ENCODE measurements around the gene SV2C. TPM values are rescaled to one million over a fixed set of nuclear protein-coding genes. Genes with fewer than 3 reads are reported as not detected.
A peak's percentile ranks its signal among the peaks of the same experiment; 100 is the strongest.

Gene SV2C
- total and polyA plus RNA-seq, 11 donors, result 0.12 to 0.29 (median 0.20) TPM; not detected in 5

DNA sequence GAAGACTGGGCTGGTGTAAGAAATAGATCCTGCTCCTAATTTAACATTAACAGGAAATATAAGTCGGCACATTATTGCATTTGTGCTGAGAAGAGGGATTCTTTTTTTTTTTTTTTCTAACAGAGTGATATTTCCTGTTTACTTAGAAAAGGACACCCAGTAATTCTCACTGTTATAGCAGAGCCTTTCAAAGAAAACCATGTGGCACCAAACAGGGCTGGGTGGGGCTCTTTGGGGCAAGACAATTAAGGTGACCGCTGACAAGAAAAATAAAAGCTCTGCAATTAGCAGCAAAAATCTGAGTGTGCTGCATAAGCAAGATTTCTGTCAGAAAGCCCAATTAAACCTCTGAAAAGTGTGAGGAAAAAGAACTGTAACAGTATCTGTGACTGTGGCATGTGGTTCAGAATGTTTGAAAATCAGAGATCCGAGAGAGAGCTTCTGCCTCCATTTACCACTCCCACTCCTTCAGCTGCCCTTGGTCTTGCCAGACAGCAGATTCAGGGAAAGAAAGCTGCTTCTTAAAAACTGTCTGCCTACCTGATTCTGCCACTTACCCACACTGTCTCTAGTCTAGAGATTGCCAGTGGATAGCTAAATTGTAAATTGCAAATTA lies 242.8 kb downstream of the SV2C start:
- ATAC-seq, result peak in 2 of 4 donors; percentile 51 to 64
- peaks cover 0 to 28% (median 8%) of the 10 kb centered on the region in 12 donors for H3K4me1 ChIP-seq

DNA sequence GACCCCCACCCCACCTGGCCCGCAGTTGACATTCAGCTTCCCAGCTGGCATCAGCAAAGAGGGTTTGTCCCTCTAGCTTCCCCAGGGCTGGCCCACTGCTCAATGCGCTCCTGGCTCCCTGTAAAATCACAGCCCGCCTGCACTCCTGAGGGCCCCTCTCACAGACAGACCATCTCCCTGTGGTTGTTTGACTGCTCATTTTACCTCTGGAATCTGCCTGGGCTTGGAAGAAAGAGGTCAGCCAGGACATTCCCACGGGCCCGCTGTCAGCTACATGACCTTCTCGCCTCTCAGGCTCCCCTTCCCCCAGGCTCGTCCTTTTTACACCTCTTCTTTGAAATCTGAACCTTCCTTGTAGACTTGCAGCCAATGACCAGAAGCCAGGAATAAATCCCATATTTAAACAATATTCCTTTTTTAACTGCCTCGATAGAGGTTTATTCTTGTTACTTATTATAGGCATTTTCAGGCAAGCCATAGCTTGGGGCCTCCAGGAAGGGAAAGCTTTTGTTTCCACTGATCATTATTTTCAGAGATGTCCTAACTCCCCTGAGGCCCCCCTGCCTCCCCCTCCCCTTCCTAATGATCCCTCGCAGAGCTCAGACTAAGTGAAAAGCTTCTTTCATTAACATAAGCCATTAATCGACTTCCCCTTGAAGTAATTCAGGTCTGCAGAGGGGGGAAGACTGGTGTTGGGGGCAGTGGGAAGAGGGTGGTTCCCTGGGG lies 243.6 kb downstream of the SV2C start:
- no peaks in the 10 kb centered on the region for H3K36me3 ChIP-seq
- H3K27me3 ChIP-seq, result peaks cover 0 to 8% (median 0%) of the 10 kb centered on the region in 9 donors
- peaks cover 0 to 14% (median 0%) of the 10 kb centered on the region in 12 donors for H3K9me3 ChIP-seq
- H3K4me1 ChIP-seq, result peaks cover 0 to 36% (median 8%) of the 10 kb centered on the region in 12 donors
- TF ChIP-seq, protein P1, sequence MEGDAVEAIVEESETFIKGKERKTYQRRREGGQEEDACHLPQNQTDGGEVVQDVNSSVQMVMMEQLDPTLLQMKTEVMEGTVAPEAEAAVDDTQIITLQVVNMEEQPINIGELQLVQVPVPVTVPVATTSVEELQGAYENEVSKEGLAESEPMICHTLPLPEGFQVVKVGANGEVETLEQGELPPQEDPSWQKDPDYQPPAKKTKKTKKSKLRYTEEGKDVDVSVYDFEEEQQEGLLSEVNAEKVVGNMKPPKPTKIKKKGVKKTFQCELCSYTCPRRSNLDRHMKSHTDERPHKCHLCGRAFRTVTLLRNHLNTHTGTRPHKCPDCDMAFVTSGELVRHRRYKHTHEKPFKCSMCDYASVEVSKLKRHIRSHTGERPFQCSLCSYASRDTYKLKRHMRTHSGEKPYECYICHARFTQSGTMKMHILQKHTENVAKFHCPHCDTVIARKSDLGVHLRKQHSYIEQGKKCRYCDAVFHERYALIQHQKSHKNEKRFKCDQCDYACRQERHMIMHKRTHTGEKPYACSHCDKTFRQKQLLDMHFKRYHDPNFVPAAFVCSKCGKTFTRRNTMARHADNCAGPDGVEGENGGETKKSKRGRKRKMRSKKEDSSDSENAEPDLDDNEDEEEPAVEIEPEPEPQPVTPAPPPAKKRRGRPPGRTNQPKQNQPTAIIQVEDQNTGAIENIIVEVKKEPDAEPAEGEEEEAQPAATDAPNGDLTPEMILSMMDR (IDR thresholded peaks at IDR 0.05), result no peak
- no peak for TF ChIP-seq POLR2A (IDR thresholded peaks at IDR 0.05)
- DNase-seq, result no peak
- no peak overlapping the region for H3K4me3 ChIP-seq
- 33 to 41% (median 36%) methylated on average over 10 of the region's 10 CpGs for WGBS, 4 donors
- intact Hi-C loops (cut with DNase I), result no loop called here
- peak in 2 of 4 donors; percentile 39 to 47 for ATAC-seq
- H3K27ac ChIP-seq, result peak overlapping the region in 1 of 12 donors; percentile 76

More for the DNA sequence above, 242.8 kb downstream of the SV2C start:
- peak overlapping the region in 2 of 12 donors; percentile 11 to 76 for H3K27ac ChIP-seq
- no peak overlapping the region for H3K4me3 ChIP-seq
- H3K9me3 ChIP-seq, result peaks cover 0 to 15% (median 0%) of the 10 kb centered on the region in 12 donors
- 40 to 56% (median 50%) methylated on average over 3 of the region's 3 CpGs for WGBS, 4 donors
- peaks cover 0 to 8% (median 0%) of the 10 kb centered on the region in 9 donors for H3K27me3 ChIP-seq
- TF ChIP-seq POLR2A (IDR thresholded peaks at IDR 0.05), result no peak
- TF ChIP-seq, protein P1 (IDR thresholded peaks at IDR 0.05), result no peak
- H3K36me3 ChIP-seq, result no peaks in the 10 kb centered on the region
- DNase-seq, result peak in 1 of 5 donors; percentile 31
- intact Hi-C loops (cut with DNase I), result no loop called here

DNA sequence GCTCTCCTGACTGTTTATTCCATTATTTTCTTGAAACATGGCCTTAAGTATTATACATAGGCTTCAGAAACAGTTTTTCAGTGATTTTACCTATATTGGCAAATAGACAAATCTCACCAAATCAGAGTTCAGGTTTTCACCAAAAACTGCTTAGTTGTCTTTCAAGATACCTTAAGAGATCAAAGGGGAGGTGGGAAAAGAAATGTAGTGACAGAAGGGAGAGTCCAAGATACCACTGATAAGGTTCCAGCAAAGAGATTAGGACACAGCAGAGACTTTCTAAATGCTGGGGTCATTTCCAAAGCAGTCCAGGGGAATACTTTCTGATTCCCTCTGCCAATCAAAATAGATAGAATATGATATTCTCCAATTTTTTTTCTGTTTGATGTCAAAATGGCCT lies 246.2 kb downstream of the SV2C start:
- H3K9me3 ChIP-seq, result no peaks in the 10 kb centered on the region
- TF ChIP-seq POLR2A (IDR thresholded peaks at IDR 0.05), result no peak
- TF ChIP-seq, protein P1 (IDR thresholded peaks at IDR 0.05), result no peak

DNA sequence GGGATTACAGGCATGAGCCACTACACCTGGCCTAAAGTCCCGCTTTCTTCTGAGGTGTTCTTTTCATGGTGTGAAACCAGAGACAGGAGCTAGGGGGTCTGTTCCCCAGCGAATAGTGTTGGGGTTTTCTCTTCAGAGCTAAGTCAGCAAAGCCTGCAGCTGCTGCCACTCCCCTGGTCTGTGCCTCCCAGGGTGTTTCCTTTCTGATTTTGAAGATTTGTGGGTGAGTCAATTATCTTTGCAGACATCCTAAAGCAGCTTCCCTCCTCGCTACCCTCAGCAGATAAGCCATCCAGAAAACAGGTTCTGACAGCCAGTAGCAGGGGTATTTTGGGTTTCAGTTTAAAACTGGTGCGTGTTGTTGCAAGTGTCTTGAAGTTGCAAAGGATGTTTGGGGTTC lies 247.9 kb downstream of the SV2C start:
- TF ChIP-seq POLR2A (IDR thresholded peaks at IDR 0.05), result no peak
- TF ChIP-seq, protein P1 (IDR thresholded peaks at IDR 0.05), result no peak
- H3K27me3 ChIP-seq, result peaks cover 0 to 5% (median 0%) of the 10 kb centered on the region in 9 donors
- peaks cover 0 to 30% (median 6%) of the 10 kb centered on the region in 12 donors for H3K4me1 ChIP-seq
- WGBS, 4 donors, result 61 to 85% (median 74%) methylated on average over 4 of the region's 4 CpGs
- H3K36me3 ChIP-seq, result no peaks in the 10 kb centered on the region
- H3K9me3 ChIP-seq, result no peaks in the 10 kb centered on the region
- peak overlapping the region in 1 of 12 donors; percentile 27 for H3K27ac ChIP-seq
- DNase-seq, result no peak
- no peak overlapping the region for H3K4me3 ChIP-seq
- no peak for ATAC-seq
- intact Hi-C loops (cut with DNase I), result no loop called here

More for the DNA sequence above, 246.2 kb downstream of the SV2C start:
- H3K27me3 ChIP-seq, result peaks cover 0 to 8% (median 0%) of the 10 kb centered on the region in 9 donors
- H3K4me1 ChIP-seq, result peaks cover 0 to 43% (median 8%) of the 10 kb centered on the region in 12 donors
- H3K36me3 ChIP-seq, result no peaks in the 10 kb centered on the region
- H3K27ac ChIP-seq, result no peak overlapping the region
- no peak for DNase-seq
- H3K4me3 ChIP-seq, result no peak overlapping the region
- ATAC-seq, result no peak
- intact Hi-C loops (cut with DNase I), result no loop called here

Data from heart left ventricle (tissue), 16 donors.